HG02610 (cell line): ENCODE measurements around the gene DDX10.

Experiments
- ATAC-seq: cut with Tn5 transposase; IDR thresholded peaks from one replicate; pipeline ENCODE4 v1.9.1; 2021; ENCODE audit warnings: mild to moderate bottlenecking, moderate library complexity; ENCODE audit not compliant: unreplicated experiment

DDX10 gene

DNA sequence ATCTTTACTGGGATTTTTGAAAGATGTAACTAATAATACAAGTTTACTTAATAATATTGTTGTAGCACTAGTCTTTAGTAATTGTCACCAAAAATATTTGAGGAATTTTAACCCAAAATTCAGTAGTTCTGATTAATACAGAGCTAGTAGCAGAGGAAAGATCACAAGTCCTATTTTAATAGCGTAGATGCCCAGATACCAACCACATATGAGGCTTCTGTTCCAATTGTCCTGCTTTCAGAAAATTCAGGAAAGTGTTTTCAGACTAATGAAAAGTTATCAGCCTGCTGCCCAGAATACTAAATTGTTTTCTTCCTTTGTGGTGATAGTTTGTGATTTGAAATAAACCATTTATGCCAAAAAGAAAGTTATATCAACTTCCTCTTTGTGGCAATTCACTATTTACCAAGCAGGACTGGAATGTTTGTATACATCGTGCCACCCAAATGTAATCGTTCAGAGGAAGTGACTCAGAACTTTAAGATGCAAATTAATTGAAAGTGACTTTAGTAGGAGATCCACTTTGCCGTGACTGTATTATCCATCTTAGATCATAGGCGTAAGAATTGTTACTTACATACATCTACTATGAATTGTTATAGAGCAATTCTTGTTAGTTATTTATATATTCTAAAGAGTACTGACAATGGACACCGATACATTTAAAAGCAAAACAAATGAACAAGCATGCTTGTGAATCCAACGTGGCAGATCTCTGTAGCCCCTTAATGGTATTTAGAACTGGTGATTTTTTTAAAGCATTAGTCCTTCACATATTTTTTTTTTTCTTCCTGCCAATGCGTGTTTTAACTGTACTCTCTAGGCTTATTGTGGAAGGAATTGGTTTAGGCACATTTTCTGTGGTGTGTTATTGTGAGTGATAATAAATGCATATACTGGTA, 231.0 kb downstream of the DDX10 start:
- no peak for ATAC-seq

DNA sequence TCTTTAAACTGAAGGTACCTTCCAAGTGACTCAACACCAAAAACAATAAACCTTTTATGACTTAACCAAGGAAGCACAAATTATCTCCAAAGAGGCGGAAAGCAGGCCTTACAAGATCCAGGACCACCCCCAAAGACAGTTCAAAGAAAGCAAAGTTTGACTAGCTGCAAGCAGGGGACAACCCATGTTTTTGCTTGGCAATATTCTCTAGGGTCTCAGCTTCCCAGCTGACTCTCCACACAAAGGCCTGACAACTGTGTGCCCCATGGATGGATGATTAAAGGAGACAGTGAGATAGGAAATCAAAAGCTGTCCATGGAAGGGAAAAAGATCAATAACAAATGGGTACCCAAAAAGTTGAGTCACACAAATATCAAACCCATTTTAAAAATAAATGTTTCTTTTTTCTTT, 232.2 kb downstream of the DDX10 start:
- no peak for ATAC-seq

DNA sequence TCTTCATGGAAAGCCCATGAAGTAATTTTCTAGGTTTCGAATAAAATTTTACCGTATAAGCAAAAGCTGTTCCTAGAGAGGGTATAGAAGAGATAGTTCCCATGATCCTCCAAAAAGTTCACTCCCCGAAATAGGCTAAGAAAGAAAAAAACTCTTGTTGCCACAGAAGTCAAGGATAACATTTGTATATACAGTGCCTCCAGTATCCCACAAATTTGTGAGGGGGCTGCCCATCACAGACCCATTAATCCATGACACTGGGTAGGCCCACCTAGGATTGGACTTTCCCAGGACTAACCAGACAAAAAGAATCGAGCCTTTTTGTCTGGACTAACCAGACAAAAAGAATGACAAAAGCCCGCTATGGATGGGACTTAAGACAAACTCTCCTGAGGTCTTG, 233.0 kb downstream of the DDX10 start:
- no peak for ATAC-seq

DNA sequence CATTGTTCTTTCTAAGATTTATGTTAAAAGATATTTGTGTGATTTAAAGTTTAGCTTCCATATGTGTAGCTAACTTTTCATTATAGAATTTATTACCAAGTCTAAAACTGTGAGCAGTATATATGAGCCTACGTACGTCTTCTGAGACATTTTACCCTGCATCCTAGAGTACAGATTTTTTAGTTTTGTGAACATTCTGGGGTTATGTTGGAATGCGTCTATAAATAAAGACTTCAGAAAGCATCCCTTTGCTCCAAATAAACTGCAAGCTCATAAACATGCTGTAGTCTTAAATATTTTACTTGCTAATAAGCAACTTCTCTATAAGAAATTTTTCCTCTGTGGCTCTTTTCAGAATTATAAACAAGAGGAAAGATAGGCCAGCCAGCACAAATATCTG, 236.5 kb downstream of the DDX10 start:
- ATAC-seq, result no peak

DNA sequence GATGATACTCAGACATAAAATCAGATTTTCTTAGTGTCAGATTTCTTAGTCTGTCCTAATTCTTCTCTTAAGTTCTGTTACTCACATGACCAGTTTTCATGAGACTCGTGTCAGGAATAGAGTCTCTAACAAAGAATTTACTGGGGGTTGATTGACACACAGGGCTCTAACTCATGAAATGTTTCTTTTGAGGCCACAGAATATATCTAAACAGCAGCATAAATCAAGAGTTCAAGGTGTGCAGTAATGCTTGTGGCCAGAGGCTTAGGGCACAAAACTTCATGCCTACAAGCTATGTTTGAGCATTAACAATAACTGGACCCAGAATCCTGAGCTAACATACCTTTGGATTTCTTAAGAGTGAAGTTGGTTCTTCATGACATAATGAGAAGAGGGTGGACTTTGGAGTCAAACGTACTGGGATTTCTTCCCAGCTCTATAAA, 237.2 kb downstream of the DDX10 start:
- no peak for ATAC-seq

DNA sequence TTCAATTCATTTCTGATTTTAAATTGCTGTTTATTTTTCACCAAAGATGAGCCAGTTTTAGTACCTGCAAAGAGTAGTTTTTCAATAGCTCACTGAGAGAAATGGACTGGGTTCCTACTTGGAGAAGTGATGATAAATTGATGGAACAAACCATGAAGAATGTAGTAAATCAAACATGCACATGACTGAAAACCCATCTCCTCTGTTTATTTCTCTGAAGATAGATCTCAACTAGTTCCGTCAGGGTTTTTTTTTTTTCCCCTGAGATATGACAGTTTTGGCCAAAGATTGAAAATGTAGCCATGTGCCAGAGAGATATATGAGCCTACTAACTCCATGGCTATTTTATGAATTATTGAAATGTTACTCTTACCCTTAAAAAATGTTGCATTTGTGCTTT, 239.6 kb downstream of the DDX10 start:
- ATAC-seq, result no peak

DNA sequence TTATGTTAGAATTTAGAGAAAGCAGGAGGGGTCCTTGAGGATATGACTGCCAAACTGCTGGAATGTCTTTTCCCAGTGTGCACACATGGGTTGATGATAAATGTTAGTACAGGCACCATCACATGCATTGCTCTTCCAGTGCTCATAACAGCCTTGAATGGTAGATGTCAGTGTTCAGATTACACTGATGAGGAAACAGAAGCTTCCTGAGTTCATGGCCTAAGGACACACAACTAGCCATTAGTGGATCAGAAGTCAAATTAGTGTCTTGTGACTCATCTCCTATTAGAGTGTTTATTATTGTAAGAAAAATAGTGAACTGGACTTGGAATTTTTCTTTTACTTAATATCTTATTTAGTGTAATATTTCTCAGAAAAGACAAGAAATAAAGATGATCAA, 241.5 kb downstream of the DDX10 start:
- no peak for ATAC-seq

DNA sequence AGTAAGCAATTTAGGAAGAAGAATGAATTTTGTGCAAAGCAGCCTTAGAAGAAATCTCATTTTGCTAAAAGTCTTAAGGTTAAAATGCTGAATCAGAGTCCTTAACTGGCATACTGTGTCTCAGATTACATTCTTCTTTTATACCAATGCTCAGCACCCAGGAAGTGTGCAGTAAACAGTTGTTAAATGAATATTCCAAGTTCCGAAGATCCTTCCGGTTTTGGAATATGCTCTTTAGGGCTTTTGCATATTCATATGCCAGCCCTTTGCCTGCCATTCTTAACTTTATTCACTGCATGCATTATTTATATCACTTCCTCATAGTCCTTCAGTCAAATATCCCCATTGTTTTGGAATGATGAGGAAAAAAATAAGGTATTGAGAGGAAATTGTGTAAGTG, 242.0 kb downstream of the DDX10 start:
- no peak for ATAC-seq

DNA sequence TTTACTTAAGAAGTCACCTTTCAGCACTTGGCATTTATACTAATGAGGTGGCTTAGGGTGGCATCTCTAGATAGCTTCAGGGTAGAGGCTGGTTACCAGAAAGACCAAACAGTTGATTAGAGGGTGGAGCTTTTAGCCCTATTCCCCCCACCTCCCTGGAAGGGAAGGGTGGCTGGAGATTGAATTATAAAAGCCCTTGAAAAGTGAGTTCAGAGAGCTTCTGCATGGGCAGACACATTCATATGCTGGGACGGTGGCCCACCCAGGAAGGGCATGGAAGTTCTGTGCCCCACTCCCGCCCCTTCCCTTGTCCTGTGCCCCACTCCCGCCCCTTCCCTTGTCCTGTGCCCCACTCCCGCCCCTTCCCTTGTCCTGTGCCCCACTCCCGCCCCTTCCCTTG, 244.2 kb downstream of the DDX10 start:
- ATAC-seq, result no peak

DNA sequence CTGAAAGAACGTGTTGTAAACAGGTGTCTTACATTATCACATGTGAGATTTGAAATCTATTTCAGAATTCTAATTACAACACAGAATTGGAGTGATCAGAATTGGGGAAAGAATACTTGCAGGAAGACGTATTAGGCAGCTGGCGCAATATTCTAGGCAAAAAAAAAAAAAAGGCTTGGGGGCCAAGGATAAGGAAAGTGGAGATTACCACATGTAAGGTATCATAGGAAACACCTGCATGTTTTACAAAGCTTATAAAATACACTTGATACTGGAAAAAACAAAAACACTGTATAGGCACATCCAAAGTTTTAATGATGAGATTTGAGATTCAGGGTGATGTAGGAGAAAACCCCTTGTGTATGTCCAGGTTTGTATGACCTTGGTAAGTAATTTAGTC, 245.1 kb downstream of the DDX10 start:
- ATAC-seq, result no peak

DNA sequence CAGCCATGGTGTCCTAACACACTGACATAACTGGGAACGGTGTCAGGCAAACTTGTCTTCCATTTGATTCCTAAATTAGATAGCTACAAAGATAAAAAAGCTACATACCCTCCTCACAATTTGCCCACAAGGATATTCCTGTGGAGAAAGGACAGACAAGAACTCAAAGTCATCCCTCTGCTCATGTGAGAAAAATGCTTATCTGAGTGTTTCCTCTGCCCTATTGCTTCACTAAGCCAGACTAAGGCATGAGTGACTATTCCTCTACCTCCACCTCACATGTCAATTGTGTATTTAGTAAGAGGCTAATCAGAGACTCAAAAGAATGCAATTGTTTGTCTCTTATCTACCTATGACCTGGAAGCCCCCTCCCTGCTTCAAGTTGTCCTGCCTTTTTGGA, 247.7 kb downstream of the DDX10 start:
- no peak for ATAC-seq

DNA sequence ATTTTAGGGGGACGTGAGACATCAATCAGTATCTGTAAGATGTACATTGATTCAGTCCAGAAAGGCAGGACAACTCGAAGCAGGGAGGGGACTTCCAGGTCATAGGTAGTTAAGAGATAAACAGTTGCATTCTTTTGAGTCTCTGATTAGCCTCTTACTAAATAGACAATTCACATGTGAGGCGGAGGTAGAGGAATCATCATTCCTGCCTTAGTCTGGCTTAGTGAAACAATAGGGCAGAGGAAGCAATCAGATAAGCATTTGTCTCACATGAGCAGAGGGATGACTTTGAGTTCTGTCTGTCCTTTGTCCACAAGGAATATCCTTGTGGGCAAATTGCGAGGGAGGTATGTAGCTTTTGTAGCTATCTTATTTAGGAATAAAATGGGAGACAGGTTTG, 248.3 kb downstream of the DDX10 start:
- no peak for ATAC-seq

DNA sequence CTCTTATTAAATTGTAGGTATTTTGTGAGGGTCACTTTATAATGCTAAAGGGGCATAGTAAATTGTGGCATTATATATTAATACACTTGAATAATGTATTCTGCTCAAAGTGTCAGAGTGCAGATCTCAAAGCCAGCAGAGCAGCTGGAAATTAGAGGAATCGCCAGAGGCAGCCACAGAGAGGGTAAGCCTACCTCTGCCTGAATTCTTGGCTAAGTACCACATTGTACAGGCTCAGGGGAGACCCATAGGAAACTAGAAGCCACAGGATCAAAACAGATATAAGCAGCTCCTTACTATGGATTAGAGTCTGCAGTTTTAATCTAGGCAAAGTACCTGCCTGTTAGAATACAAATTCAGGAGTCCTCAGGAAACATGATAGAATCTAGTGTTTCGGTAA, 249.3 kb downstream of the DDX10 start:
- no peak for ATAC-seq

DNA sequence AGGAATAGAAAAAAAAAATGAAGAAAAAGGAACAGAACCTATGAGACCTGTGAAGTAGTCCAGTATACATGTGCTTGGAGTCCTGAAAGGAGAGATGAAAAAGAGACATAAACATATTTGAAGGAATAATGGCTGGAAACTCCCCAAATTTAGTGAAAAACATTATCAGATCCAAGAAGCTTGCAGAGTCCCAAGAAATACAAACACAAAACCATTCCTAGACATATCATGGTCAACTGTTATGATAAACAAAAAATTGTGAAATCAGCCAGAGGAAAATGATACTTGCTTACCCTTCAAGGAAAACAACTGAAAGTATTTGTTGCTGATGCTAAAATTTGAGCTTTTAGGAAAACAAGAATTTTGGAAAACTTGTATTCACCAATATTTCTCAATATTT, 250.1 kb downstream of the DDX10 start:
- ATAC-seq, result no peak

DNA sequence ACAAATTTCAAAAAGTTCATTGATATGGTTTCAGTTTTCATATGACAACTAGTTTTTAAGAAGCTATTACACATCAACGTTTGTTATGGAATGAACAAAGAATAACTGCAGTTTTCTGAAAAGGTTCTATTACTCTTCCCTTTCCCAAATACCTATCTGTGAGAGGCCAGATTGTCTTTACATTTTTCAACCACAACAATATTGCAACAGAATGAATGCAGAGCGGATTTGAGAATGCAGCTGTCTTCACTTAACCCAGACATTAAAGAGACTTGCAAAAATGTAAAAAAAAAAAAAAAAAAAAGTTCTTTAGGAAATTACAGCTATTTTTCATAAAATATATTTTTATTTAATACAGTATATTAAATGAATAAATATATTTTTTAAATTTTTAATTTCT, 250.8 kb downstream of the DDX10 start:
- no peak for ATAC-seq

DNA sequence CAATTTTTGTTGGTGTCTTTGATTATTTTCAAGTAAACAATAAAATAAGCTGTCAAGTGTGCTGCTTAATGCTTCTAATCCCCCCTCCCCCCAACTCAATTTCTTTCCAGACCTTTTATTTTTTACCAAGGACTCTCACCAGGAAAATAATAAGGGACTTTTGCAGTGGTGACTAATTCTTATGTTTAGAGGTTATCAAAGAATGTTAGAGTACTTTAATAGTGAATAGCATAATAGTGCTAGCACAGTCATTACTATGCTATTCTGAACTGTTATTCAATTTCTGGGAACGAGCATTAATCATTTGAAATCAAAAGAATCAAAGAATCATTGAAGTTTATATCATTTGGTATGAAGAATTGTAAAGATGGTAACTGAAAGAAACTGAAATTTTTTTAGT, 251.4 kb downstream of the DDX10 start:
- ATAC-seq, result no peak

DNA sequence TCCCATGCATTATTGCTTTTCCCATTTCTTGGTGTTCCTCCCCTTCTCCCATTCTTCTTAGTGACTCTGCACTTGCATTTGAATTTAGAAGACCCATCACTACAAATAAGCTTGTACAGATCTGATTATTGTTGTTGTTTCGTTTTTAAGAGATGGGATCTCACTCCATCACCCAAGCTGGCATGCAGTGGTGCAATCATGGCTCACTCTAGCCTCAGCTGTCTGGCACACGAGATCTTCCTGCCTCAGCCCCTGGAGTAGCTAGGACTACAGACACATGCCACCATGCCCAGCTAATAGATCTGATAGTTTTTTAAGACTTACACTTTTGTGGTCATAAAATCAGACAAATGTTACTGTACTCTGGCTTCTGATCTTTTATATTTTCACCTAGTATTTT, 252.1 kb downstream of the DDX10 start:
- ATAC-seq, result no peak

DNA sequence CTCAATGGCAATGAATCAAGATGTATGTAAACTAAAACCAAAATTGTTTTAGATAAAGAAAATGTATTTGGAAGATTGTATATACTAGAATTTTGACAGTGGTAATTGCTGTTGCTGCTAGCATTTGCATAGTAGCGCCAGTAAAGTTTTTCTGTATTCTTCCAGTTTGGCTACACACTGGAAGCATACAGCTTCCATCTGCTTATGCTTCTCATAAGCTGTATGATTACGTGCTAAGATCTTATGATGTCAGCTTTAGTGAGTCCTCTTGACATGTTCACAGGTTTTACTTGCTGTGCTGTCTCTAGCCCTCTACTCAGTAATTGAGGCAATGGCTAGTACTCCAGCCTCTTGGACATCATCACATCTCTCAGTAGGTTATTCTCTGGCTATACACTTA, 256.3 kb downstream of the DDX10 start:
- no peak for ATAC-seq

DNA sequence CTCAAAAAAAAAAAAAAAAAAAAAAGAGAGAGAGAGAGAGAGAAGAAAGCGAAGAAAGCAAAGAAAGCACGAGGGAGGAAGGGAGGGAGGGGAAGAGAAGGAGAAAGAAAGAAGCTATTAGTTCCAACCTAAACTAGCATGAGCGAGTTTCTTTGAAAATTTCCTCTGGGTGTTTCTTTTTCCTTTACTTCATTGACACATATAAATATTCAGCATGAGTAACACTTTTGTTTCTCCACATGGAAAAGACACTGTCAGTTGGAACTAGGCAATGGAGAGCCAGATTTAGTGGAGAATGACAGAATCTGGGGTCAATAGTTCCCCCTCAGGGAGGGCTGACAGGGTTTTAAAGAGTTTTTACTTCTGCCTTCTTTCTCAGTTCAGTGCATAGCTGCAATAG, 257.4 kb downstream of the DDX10 start:
- ATAC-seq, result no peak

DNA sequence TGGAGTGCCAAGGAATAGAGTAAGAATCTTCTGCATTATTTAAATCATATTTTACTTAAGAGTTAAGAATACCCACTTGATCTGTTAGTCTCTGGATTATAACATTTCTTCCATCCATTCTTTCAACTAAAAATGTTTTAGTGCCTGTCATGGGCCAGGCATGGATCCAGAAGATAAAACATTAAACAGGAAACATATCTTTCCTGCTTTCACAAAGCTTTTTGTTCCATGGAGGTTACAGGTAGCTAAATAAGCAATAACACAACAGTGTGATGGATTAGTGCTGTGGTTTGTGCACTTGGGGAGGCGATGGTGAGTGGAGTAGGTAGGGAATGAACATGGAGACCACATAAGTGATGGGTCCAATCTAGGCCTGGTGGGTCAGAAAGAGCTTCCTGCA, 258.5 kb downstream of the DDX10 start:
- ATAC-seq, result no peak

DNA sequence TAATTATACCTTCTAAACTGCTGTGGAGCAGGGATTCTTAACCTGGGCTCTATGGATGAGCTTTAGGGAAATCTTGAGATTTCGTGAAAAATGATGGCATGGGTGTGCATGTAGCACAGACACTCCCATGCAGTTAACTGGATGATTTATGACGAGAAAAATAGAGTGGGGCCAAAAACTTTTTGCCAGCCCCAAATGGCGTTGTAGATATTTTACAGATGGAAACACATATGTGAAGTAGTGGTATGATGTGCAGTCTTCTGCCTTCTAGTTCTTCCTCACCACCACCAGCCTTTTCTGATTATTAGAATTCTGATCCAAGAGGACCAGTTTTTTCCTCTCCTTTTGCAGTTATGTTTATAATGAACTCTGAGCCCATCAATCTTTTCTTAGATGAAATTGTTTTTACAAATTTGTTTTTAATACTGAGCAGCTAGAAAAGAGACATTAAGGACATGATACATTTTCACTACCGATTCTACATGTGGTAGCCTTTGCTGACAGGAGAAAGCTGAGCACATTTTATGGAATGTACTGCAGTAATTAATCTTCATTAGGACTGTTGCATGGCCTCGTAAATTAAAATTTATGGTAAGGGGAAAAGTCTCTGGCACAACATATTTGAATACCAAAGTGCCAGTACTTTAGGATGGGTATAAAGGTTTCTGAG, 261.4 kb downstream of the DDX10 start:
- no peak for ATAC-seq

DNA sequence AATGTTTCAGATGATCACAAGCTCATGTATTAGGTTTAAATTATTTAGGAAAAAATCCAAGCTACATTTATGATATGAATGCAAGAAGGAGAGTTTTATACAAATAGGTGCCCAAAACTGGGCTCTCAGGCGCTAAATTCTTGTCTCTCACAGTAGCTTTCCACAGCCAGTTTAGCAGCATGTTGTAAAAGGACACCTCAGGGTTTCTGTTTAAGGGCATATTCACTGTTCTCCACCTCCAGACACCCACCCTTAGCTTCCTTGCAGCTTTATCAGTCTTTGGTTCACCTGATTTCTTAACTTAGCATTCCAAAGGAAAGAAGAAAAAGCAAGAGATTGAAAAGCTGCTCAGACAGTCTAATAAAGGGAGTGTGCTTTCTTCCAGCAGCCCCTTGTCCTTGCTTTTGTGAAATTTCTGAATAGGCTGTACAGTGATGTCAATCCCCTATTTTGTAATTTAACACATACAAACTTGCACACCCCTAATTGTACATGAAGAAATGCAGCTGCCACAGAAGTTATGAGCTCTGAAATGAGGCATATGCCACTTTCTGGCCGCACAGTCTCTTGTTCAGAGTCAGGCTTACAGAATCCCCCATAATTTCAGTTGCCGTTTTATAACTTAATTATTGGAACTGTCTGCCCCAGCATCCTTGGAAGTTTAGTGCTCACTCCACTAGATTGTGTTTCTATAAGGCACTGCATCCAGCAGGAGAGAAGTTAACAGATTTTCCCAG, 262.1 kb downstream of the DDX10 start:
- no peak for ATAC-seq
